ENCODE data around the gene CARD10.

CARD10 gene

DNA sequence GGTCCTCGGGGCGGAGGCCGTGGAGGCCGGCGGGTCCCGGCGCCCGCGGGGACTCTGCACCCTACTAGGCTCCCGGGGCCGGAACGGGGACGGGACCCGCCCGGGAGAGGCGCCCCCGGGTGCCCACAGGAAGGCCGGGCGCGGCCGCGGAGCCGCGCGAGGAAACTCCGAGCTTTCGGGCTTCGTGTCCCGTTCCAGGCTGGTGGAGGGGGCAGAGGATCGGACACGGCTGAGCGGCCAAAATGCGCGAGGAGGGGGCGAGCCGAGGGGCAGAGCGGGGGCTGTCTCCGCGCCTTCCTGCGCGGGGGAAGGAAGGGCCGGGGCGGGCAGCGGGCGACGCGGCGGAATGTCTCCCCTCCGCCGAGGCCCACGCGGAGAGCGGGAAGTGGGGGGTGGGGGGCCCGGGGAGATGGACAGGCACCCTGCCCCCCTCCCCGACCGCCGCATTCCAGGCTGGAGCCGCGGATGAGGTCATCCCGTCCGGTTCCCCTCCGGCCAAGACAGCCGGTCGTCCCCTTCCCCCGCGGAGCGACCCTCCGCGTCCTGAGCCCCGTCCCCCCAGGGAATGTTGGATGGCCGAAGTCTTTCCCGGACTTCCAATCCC, 41.5 kb upstream of the CARD10 start:
- no peaks in the 10 kb centered on the region for H3K4me1 ChIP-seq (ENCODE audit: insufficient read depth, low read length, poor library complexity, severe bottlenecking)
- H2AFZ ChIP-seq (ENCODE audit: low read length) = no peak overlapping the region
- no peaks in the 10 kb centered on the region for H3K79me2 ChIP-seq (ENCODE audit: insufficient read depth, low read length)
- H3K27me3 ChIP-seq (ENCODE audit: insufficient read depth, low read length, poor library complexity, severe bottlenecking) = peaks cover 16% of the 10 kb centered on the region
- no peak overlapping the region for H3K9ac ChIP-seq (ENCODE audit: low read depth, low read length, poor library complexity, severe bottlenecking)
- no peak overlapping the region for H3K4me2 ChIP-seq (ENCODE audit: low read depth, low read length, poor library complexity, severe bottlenecking)
- no peaks in the 10 kb centered on the region for H3K9me3 ChIP-seq (ENCODE audit: insufficient read depth, low read depth, low read length)
- no peak overlapping the region for H3K4me3 ChIP-seq (ENCODE audit: low read length, poor library complexity, severe bottlenecking)
- TF ChIP-seq, protein P1, sequence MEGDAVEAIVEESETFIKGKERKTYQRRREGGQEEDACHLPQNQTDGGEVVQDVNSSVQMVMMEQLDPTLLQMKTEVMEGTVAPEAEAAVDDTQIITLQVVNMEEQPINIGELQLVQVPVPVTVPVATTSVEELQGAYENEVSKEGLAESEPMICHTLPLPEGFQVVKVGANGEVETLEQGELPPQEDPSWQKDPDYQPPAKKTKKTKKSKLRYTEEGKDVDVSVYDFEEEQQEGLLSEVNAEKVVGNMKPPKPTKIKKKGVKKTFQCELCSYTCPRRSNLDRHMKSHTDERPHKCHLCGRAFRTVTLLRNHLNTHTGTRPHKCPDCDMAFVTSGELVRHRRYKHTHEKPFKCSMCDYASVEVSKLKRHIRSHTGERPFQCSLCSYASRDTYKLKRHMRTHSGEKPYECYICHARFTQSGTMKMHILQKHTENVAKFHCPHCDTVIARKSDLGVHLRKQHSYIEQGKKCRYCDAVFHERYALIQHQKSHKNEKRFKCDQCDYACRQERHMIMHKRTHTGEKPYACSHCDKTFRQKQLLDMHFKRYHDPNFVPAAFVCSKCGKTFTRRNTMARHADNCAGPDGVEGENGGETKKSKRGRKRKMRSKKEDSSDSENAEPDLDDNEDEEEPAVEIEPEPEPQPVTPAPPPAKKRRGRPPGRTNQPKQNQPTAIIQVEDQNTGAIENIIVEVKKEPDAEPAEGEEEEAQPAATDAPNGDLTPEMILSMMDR (conservative IDR thresholded peaks at IDR 0.05; ENCODE audit: low read length) = no peak
- TF ChIP-seq EZH2phosphoT487 (IDR thresholded peaks at IDR 0.05; ENCODE audit: borderline replicate concordance) = no peak
- H3K9me2 ChIP-seq (replicated peaks; ENCODE audit: low read depth, low read length) = no peaks in the 10 kb centered on the region
- no peaks in the 10 kb centered on the region for H3F3A ChIP-seq (ENCODE audit: low read depth)
- no peaks in the 10 kb centered on the region for H4K20me1 ChIP-seq (ENCODE audit: insufficient read depth, low read length, poor library complexity, severe bottlenecking)
- no peaks in the 10 kb centered on the region for H3K36me3 ChIP-seq (ENCODE audit: insufficient read depth, low read length)

DNA sequence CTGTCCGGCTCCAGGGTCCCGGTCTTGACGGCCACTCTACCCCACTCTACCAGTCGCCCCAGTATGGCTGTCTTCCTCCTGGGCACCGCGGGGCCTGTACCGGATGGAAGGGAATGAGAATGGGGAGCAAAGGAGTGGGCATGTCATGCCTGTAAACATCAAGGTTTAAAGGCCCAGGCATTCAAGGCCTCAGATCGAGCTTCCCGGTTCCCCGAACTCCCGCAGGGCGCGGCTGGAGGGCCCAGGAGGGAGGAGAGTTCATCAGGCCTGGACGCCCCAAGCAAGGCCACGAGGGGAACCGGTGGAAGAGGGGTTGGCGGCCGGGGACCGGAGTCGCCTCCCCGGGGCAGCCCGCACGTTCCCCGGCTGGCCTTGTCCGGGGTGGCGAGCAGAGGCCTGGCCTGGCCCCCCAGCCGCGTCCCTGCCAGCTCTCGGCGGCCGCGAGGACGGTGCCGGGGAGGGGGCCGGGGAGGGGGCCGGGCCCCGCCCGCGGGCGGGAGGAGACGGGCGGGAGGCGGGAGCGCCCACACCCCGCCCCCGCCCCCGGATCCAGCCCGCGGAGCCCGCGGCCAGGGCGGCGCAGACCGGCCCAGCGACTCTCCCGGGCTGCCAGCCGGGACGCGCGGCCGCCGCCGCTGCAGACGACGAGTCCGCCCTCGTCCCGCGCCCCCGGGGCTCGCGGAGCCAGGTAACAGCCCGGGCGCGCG, 40.8 kb upstream of the CARD10 start, which contains the start of gene CDC42EP1:
Gene CDC42EP1, plus strand, starts transcription at position 580 of the 707 bp plus-strand sequence. CDS start 5,870 bp downstream, outside the sequence.
- Histone ChIP-seq H3F3A (ENCODE audit: low read depth) (no peaks in the 10 kb centered on the region), H3K4me1 (ENCODE audit: insufficient read depth, low read length, poor library complexity, severe bottlenecking) (no peaks in the 10 kb centered on the region), H3K36me3 (ENCODE audit: insufficient read depth, low read length) (no peaks in the 10 kb centered on the region), H3K4me2 (ENCODE audit: low read depth, low read length, poor library complexity, severe bottlenecking) (no peak within 1 kb of the TSS), H2AFZ (ENCODE audit: low read length) (no peak within 1 kb of the TSS), H3K9me3 (ENCODE audit: insufficient read depth, low read depth, low read length) (no peaks in the 10 kb centered on the region), H3K27me3 (ENCODE audit: insufficient read depth, low read length, poor library complexity, severe bottlenecking) (peaks cover 10% of the 10 kb centered on the region), H3K4me3 (ENCODE audit: low read length, poor library complexity, severe bottlenecking) (no peak within 1 kb of the TSS), H4K20me1 (ENCODE audit: insufficient read depth, low read length, poor library complexity, severe bottlenecking) (no peaks in the 10 kb centered on the region), H3K79me2 (ENCODE audit: insufficient read depth, low read length) (no peaks in the 10 kb centered on the region), H3K9ac (ENCODE audit: low read depth, low read length, poor library complexity, severe bottlenecking) (no peak within 1 kb of the TSS), H3K9me2 (replicated peaks; ENCODE audit: low read depth, low read length) (no peaks in the 10 kb centered on the region)
- TF ChIP-seq EZH2phosphoT487 (IDR thresholded peaks at IDR 0.05; ENCODE audit: borderline replicate concordance) = no peak
- TF ChIP-seq, protein P1 (conservative IDR thresholded peaks at IDR 0.05; ENCODE audit: low read length) = no peak

DNA sequence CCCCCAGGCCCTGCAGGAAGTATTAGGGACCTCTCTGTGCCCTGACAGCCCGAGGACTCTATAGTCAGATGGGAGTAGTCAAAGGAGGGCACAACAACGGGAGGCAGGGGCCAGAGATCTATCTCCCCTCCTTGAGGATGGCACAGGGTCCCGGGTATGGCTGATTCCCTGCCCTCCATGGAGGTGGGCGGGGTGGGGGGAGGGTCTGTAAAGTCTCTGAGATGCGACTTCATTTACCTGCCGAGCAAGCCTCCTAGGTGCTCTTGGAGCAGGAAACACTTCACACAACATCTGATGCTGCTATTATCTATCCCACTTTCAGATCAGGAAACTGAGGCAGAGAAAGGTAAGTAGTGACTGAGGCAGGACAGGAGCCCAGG, 40.3 kb upstream of the CARD10 start:
- H3K4me1 ChIP-seq (ENCODE audit: insufficient read depth, low read length, poor library complexity, severe bottlenecking) = no peaks in the 10 kb centered on the region
- no peaks in the 10 kb centered on the region for H3F3A ChIP-seq (ENCODE audit: low read depth)
- H3K36me3 ChIP-seq (ENCODE audit: insufficient read depth, low read length) = no peaks in the 10 kb centered on the region
- no peak overlapping the region for H2AFZ ChIP-seq (ENCODE audit: low read length)
- no peak overlapping the region for H3K9ac ChIP-seq (ENCODE audit: low read depth, low read length, poor library complexity, severe bottlenecking)
- no peaks in the 10 kb centered on the region for H3K79me2 ChIP-seq (ENCODE audit: insufficient read depth, low read length)
- TF ChIP-seq EZH2phosphoT487 (IDR thresholded peaks at IDR 0.05; ENCODE audit: borderline replicate concordance) = no peak
- TF ChIP-seq, protein P1 (conservative IDR thresholded peaks at IDR 0.05; ENCODE audit: low read length) = no peak
- H3K27me3 ChIP-seq (ENCODE audit: insufficient read depth, low read length, poor library complexity, severe bottlenecking) = peaks cover 8% of the 10 kb centered on the region
- no peaks in the 10 kb centered on the region for H4K20me1 ChIP-seq (ENCODE audit: insufficient read depth, low read length, poor library complexity, severe bottlenecking)
- H3K9me2 ChIP-seq (replicated peaks; ENCODE audit: low read depth, low read length) = no peaks in the 10 kb centered on the region
- no peak overlapping the region for H3K4me3 ChIP-seq (ENCODE audit: low read length, poor library complexity, severe bottlenecking)
- H3K4me2 ChIP-seq (ENCODE audit: low read depth, low read length, poor library complexity, severe bottlenecking) = no peak overlapping the region
- H3K9me3 ChIP-seq (ENCODE audit: insufficient read depth, low read depth, low read length) = no peaks in the 10 kb centered on the region

Data from Loucy (cell line).